Fibroblast of lung (primary cell): ENCODE measurements around the gene DDB1. TPM values are rescaled to one million over a fixed set of nuclear protein-coding genes. Genes with fewer than 3 reads are reported as not detected.

Experiments
- DNase-seq, 2 donors: peaks; one replicate each; pipeline versions ENCODE4 v3.0.0 to v3.0.0-alpha.2; 2010; ENCODE audit warnings: low read depth in 2 of 2
- H2AFZ ChIP-seq: 2 replicates; pipeline ENCODE4 v1.5.1; 2012; ENCODE audit warnings: low read length, control low read depth, inconsistent platforms
- H3K27ac ChIP-seq: 2 replicates; pipeline ENCODE4 v1.5.1; 2011; ENCODE audit warnings: low read length, control low read depth; ENCODE audit not compliant: insufficient read depth
- H3K27me3 ChIP-seq: 2 replicates; pipeline ENCODE4 v1.5.1; 2011; ENCODE audit warnings: mild to moderate bottlenecking, low read length; ENCODE audit not compliant: control insufficient read depth, insufficient read depth
- H3K36me3 ChIP-seq: 2 replicates; pipeline ENCODE4 v1.5.1; 2011; ENCODE audit warnings: low read length; ENCODE audit not compliant: control insufficient read depth, insufficient read depth
- H3K4me1 ChIP-seq: 2 replicates; pipeline ENCODE4 v1.5.1; 2011; ENCODE audit warnings: low read length; ENCODE audit not compliant: control insufficient read depth, insufficient read depth; ENCODE audit errors: extremely low read depth
- H3K4me2 ChIP-seq: 2 replicates; pipeline ENCODE4 v1.5.1; 2011; ENCODE audit warnings: low read length, control low read depth; ENCODE audit not compliant: insufficient read depth; ENCODE audit errors: extremely low read depth
- H3K4me3 ChIP-seq, 4 experiments: fragments of 200-600 bp in 1 of 4; sonication (generic) in 1 of 4; replicated peaks in 1 of 4; 2 replicates each; pipeline ENCODE4 v1.5.1; 2011 to 2016; ENCODE audit warnings: low read length in 4 of 4, low read depth in 3 of 4, mild to moderate bottlenecking in 3 of 4, control low read depth in 2 of 4, inconsistent platforms in 1 of 4, mixed read lengths in 1 of 4; ENCODE audit not compliant: insufficient read depth in 1 of 4; ENCODE audit errors: control extremely low read depth in 1 of 4
- H3K79me2 ChIP-seq: 2 replicates; pipeline ENCODE4 v1.5.1; 2012; ENCODE audit warnings: mild to moderate bottlenecking, low read length, inconsistent platforms; ENCODE audit not compliant: control insufficient read depth, insufficient read depth
- H3K9ac ChIP-seq: 2 replicates; pipeline ENCODE4 v1.5.1; 2011; ENCODE audit warnings: mild to moderate bottlenecking, low read length, control low read depth; ENCODE audit not compliant: insufficient read depth
- H3K9me3 ChIP-seq: 2 replicates; pipeline ENCODE4 v1.5.1; 2012; ENCODE audit warnings: low read depth, low read length; ENCODE audit not compliant: control insufficient read depth, insufficient read depth
- H4K20me1 ChIP-seq: 2 replicates; pipeline ENCODE4 v1.5.1; 2011; ENCODE audit warnings: low read length; ENCODE audit not compliant: control insufficient read depth, insufficient read depth; ENCODE audit errors: extremely low read depth
- CTCF ChIP-seq, 2 donors: IDR thresholded peaks in 1 of 2; conservative IDR thresholded peaks in 1 of 2; 1 replicate in 1 of 2; 2 replicates in 1 of 2; pipeline ENCODE4 v1.5.1; 2011 to 2012; ENCODE audit warnings: low read length in 2 of 2, control low read depth in 1 of 2, inconsistent platforms in 1 of 2, low read depth in 1 of 2, mild to moderate bottlenecking in 1 of 2
- EZH2 ChIP-seq: IDR thresholded peaks from 2 replicates; pipeline ENCODE4 v1.5.1; 2012; ENCODE audit warnings: low read length, control low read depth, mild to moderate bottlenecking; ENCODE audit errors: missing control alignments
- polyA plus RNA-seq, 2 donors: library from polyadenylated mRNA; depleted of rRNA in 1 of 2; stranded (reverse) in 1 of 2; unstranded in 1 of 2; fragments of >200 nt; gene quantifications; 2 replicates each; pipeline ENCODE4 v1.2.1, GENCODE V29; 2011 to 2012; ENCODE audit warnings: missing spikeins in 1 of 2
- total RNA-seq: library from RNA; depleted of rRNA; stranded (reverse); fragments of >200 nt; gene quantifications from 2 replicates; pipeline ENCODE4 v1.2.1, GENCODE V29; 2014

DDB1 gene
- total and polyA plus RNA-seq, 2 donors (not counting 1 experiment from before 2014, with no cell fraction given): 282 to 298 TPM

- no peaks in the 10 kb centered on the region for H3K27me3 ChIP-seq
- no peaks in the 10 kb centered on the region for H3K9me3 ChIP-seq
- no peaks in the 10 kb centered on the region for H3K4me1 ChIP-seq
These were observed 23.2 kb downstream of the DDB1 start for GRCh38 chr11:61309739-61310138.

GRCh38 chr11:61309141-61309540 lies 23.8 kb downstream of the DDB1 start:
- no peaks in the 10 kb centered on the region for H3K27me3 ChIP-seq
- DNase-seq: no peak
- no peak overlapping the region for H3K4me3 ChIP-seq
- no peak overlapping the region for H3K4me2 ChIP-seq
- H2AFZ ChIP-seq: no peak overlapping the region
- H4K20me1 ChIP-seq: no peaks in the 10 kb centered on the region
- TF ChIP-seq EZH2 (no peak), CTCF (conservative IDR thresholded peaks at IDR 0.05 in 1 of 2, IDR thresholded peaks at IDR 0.05 in 1 of 2; ENCODE audit: low read depth in 1 of 2, low read length in 2 of 2) (no peak)
- peaks cover 26% of the 10 kb centered on the region for H3K36me3 ChIP-seq
- no peaks in the 10 kb centered on the region for H3K4me1 ChIP-seq
- H3K9me3 ChIP-seq: no peaks in the 10 kb centered on the region
- H3K79me2 ChIP-seq: no peaks in the 10 kb centered on the region
- H3K27ac ChIP-seq: no peak overlapping the region
- H3K9ac ChIP-seq: no peak overlapping the region

More at GRCh38 chr11:61309739-61310138, 23.2 kb downstream of the DDB1 start:
- Histone ChIP-seq H3K36me3 (peaks cover 26% of the 10 kb centered on the region), H3K9ac (no peak overlapping the region), H3K4me3 (no peak overlapping the region), H2AFZ (no peak overlapping the region), H3K79me2 (no peaks in the 10 kb centered on the region), H3K4me2 (no peak overlapping the region), H4K20me1 (no peaks in the 10 kb centered on the region), H3K27ac (no peak overlapping the region)
- no peak for DNase-seq
- no peak for TF ChIP-seq EZH2

- H4K20me1 ChIP-seq: no peaks in the 10 kb centered on the region
- no peaks in the 10 kb centered on the region for H3K79me2 ChIP-seq
- H3K4me1 ChIP-seq: no peaks in the 10 kb centered on the region
These were observed 25.6 kb downstream of the DDB1 start for GRCh38 chr11:61307354-61307753.

More at GRCh38 chr11:61307354-61307753, 25.6 kb downstream of the DDB1 start:
- Histone ChIP-seq H3K4me2 (no peak overlapping the region), H3K9me3 (no peaks in the 10 kb centered on the region), H3K9ac (no peak overlapping the region), H3K36me3 (peaks cover 26% of the 10 kb centered on the region), H3K27ac (no peak overlapping the region), H3K27me3 (no peaks in the 10 kb centered on the region), H3K4me3 (no peak overlapping the region), H2AFZ (no peak overlapping the region)
- TF ChIP-seq EZH2 (no peak), CTCF (conservative IDR thresholded peaks at IDR 0.05 in 1 of 2, IDR thresholded peaks at IDR 0.05 in 1 of 2; ENCODE audit: low read depth in 1 of 2, low read length in 2 of 2) (no peak)
- no peak for DNase-seq
